GM10847 (cell line): ENCODE measurements around the gene CACNA2D4.

Experiments used
- POLR2A ChIP-seq: IDR thresholded peaks from 2 replicates; pipeline ENCODE4 v1.6.1; 2011; ENCODE audit not compliant: insufficient read length; ENCODE audit errors: extremely low read depth

The CACNA2D4 gene

GRCh38 chr12:1749019-1749418 lies 169.4 kb downstream of the CACNA2D4 start:
- no peak for TF ChIP-seq POLR2A

DNA sequence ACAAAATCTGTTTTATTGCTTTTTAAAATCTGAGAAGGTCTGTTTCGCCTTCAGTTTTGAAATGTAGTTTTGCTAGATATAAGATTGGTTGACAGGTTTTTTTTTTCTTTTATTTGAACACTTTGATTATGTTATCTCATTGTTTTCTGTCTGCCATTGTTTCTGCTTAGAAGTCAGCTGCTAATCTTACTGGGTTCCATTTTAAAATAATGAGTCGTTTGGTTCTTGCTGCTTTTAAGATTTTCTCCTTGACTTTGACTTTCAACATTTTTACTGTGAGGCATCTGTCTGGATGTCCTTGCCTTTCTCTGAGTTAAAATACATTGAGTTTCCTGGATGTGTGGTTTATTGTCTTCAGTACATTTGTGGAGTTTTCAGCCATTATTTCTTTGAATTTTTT lies 170.8 kb downstream of the CACNA2D4 start:
- no peak for TF ChIP-seq POLR2A

- TF ChIP-seq POLR2A, result no peak
Measured at GRCh38 chr12:1744932-1745331, 173.5 kb downstream of the CACNA2D4 start.
